IgD-negative memory B cell (primary cell): ENCODE data around the gene DGKD. TPM values are rescaled to one million over a fixed set of nuclear protein-coding genes. Genes with fewer than 3 reads are reported as not detected.
A peak's percentile ranks its signal among the peaks of the same experiment; 100 is the strongest.

Source experiments
- H3K27ac Mint-ChIP-seq, 3 donors: one replicate each; pipeline ENCODE4 v1.8.0; 2020 to 2022; ENCODE audit warnings: mild to moderate bottlenecking in 3 of 3, mixed read lengths in 3 of 3, moderate library complexity in 1 of 3
- H3K27me3 Mint-ChIP-seq: one replicate; pipeline ENCODE4 v1.8.0; 2021; ENCODE audit warnings: mixed read lengths
- H3K36me3 Mint-ChIP-seq: one replicate; pipeline ENCODE4 v1.8.0; 2020; ENCODE audit warnings: mild to moderate bottlenecking, mixed read lengths
- H3K4me1 Mint-ChIP-seq, 3 donors: one replicate each; pipeline ENCODE4 v1.8.0; 2020 to 2022; ENCODE audit warnings: mixed read lengths in 3 of 3, mild to moderate bottlenecking in 1 of 3
- H3K4me3 Mint-ChIP-seq, 4 donors: one replicate each; pipeline ENCODE4 v1.8.0; 2020 to 2022; ENCODE audit warnings: mild to moderate bottlenecking in 4 of 4, mixed read lengths in 4 of 4, moderate library complexity in 3 of 4
- H3K9me3 Mint-ChIP-seq, 3 donors: one replicate each; pipeline ENCODE4 v1.8.0; 2020 to 2021; ENCODE audit warnings: mixed read lengths in 3 of 3, mild to moderate bottlenecking in 1 of 3
- polyA plus RNA-seq: library from polyadenylated mRNA; unstranded; fragments of 300-500 nt; fragmentation: Illumina TruSeq; gene quantifications from one replicate; pipeline ENCODE4 v1.2.3, GENCODE V29; 2021

DGKD gene
- polyA plus RNA-seq, 1 donor from 2014 or later, result 44.9 TPM

DNA sequence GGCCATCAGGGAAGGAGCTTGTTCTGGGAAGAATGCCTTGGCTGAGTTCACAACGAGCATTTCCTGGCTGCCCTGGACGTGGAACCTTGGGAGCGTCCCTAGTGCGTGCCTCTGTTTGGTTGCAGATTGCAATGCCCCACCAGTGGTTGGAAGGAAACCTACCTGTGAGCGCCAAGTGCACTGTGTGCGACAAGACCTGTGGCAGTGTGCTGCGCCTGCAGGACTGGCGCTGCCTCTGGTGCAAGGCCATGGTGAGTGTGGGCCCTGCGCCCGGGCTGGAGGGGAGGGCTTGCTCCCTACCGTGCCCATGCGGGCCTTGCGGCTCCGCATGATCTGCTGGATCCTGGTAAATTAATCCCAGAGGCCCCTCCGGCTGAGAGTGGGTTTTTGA is 81.9 kb downstream of the DGKD start:
- no peaks in the 10 kb centered on the region for H3K9me3 Mint-ChIP-seq
- H3K27ac Mint-ChIP-seq, result no peak overlapping the region
- peaks cover 7% of the 10 kb centered on the region for H3K36me3 Mint-ChIP-seq
- H3K4me3 Mint-ChIP-seq, result no peak overlapping the region
- H3K27me3 Mint-ChIP-seq, result no peaks in the 10 kb centered on the region
- peaks cover 19 to 27% (median 26%) of the 10 kb centered on the region in 3 donors for H3K4me1 Mint-ChIP-seq

DNA sequence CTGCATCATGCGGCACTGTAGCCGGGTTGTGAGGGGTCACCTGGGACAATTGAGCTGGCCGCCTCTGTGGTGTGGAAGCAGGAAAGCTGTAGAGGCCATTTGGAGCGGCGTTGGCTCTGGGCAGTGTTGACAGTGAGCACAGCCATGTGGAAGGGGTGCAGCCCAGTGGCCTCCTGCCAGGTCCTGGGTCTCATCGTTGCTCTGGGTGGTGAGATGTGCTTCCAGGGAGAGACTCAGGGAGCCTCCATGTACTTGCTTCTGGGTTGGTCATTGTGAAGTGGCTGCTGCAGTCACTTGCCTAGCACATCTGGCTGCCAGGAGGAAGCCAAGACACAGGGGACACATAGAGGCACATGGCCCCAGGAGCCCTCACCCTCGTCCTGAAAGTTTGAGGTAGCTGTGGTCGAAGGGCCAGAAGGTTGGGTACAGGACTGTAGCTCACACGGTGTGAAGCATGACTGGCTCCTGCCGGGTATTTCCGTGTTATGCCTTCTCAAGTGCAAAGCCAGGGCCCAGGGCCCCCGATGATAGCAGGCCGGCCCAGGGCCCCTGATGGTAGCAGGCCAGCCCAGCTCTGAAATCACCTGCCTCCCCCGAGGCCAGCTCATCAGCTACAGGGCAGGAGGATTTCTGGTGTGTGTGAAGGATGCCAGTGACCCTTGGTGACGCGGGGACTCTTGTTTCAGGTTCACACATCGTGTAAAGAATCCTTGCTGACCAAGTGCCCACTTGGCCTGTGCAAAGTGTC is 82.6 kb downstream of the DGKD start:
- H3K27ac Mint-ChIP-seq, result no peak overlapping the region
- no peaks in the 10 kb centered on the region for H3K27me3 Mint-ChIP-seq
- peak overlapping the region in 1 of 4 donors; percentile 65 for H3K4me3 Mint-ChIP-seq
- peaks cover 4% of the 10 kb centered on the region for H3K36me3 Mint-ChIP-seq
- no peaks in the 10 kb centered on the region for H3K9me3 Mint-ChIP-seq
- peaks cover 17 to 29% (median 26%) of the 10 kb centered on the region in 3 donors for H3K4me1 Mint-ChIP-seq

DNA sequence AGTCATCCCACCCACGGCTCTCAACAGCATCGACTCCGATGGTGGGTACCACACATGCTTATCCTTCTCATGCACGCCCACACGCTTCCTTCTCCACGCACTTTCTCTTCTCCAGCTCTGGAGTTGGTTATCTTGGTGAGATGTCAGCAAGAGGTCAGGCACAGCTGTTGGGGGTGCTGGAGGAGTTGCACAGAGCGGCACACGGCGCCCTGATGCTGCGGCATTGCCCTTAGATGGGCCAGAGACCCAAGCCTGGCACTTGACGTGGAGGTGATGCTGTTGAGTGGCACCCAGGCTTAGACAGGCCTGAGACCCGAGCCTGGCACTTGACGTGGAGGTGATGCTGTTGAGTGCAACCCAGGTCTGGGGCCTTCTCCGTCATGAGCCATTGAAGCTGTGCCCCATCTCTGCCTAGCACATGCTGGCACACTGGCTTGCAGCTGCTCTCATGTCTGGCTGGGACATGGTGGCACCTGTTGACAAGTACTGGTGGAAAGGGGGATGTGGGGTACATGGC is 83.2 kb downstream of the DGKD start:
- no peaks in the 10 kb centered on the region for H3K9me3 Mint-ChIP-seq
- H3K27me3 Mint-ChIP-seq, result no peaks in the 10 kb centered on the region
- H3K36me3 Mint-ChIP-seq, result peaks cover 4% of the 10 kb centered on the region
- H3K4me1 Mint-ChIP-seq, result peaks cover 17 to 31% (median 26%) of the 10 kb centered on the region in 3 donors
- H3K27ac Mint-ChIP-seq, result peak overlapping the region in 1 of 3 donors; percentile 16
- H3K4me3 Mint-ChIP-seq, result no peak overlapping the region

DNA sequence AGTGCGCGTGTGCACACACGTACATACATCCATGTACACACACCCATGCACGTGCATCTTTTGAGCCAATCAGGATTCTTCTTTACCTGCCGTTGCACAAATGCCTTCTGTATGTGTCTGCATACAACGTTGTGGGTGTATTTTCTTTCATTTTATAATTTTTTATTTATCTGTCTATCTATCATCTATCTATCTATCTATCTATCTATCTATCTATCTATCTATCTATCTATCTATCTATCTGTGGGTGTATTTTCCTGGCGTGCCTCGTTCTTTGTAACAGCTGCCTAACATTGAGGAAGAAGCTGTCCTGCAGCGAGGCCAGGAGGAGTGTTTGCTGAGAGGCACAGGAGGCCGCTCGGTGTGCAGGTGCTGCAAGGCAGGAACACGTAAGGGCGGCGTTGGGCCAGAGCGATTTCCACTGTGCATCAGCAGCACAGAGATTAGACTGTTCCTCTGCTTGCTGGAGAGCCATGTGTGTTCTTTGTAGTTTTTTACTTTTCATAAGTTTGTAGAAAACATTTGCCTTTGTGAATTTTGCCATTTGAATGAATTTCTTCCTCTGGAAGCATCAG is 84.4 kb downstream of the DGKD start:
- Mint-ChIP-seq H3K9me3 (no peaks in the 10 kb centered on the region), H3K4me1 (peaks cover 14 to 31% (median 24%) of the 10 kb centered on the region in 3 donors), H3K27ac (no peak overlapping the region), H3K27me3 (no peaks in the 10 kb centered on the region), H3K36me3 (peaks cover 2% of the 10 kb centered on the region), H3K4me3 (no peak overlapping the region)

DNA sequence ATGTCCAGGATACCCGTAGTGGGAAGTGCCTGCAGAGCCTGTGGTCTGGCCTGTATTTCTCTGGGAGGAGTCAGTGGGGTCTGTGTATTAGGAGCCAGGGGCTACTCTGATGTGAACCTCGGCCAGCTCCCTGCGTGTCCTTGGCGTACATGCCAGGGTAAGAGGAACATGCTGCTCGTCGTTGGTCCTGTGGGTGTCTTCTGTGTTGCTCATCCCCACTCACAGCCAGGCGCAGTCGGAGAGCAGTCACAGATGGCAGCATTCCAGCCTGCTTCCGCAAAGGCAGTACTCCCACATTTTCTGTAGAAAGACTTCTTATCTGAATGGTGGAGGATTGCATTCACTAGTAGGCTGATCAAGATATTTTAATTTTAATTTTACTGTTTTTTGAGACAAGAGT is 84.9 kb downstream of the DGKD start:
- Mint-ChIP-seq H3K36me3 (peaks cover 2% of the 10 kb centered on the region), H3K27me3 (no peaks in the 10 kb centered on the region), H3K27ac (peak overlapping the region in 1 of 3 donors; percentile 59), H3K4me3 (no peak overlapping the region), H3K9me3 (no peaks in the 10 kb centered on the region), H3K4me1 (peaks cover 14 to 29% (median 22%) of the 10 kb centered on the region in 3 donors)

DNA sequence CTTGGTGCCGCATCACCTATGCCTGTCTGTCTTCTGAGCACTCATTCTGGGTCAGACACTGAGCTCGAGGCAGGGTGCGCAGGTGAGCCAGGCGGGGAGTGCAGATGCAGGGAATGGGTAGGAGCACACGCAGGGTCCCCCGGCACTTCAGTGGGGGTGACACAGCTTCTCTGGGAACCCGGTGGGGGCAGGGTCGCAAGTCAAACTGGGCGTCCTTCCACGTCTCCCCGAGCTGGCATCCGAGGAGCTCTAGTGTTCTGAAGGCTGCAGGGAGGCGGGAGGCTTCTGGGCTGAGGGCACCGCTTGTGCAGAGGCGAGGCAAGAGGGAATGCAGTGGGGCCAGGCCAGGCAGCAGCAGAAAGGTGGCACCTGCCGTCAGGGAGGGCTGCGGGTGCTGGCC is 86.0 kb downstream of the DGKD start:
- H3K36me3 Mint-ChIP-seq, result peaks cover 2% of the 10 kb centered on the region
- no peaks in the 10 kb centered on the region for H3K27me3 Mint-ChIP-seq
- H3K4me3 Mint-ChIP-seq, result peak overlapping the region in 1 of 4 donors; percentile 79
- H3K9me3 Mint-ChIP-seq, result no peaks in the 10 kb centered on the region
- peaks cover 6 to 19% (median 11%) of the 10 kb centered on the region in 3 donors for H3K4me1 Mint-ChIP-seq
- peak overlapping the region in 1 of 3 donors; percentile 97 for H3K27ac Mint-ChIP-seq

DNA sequence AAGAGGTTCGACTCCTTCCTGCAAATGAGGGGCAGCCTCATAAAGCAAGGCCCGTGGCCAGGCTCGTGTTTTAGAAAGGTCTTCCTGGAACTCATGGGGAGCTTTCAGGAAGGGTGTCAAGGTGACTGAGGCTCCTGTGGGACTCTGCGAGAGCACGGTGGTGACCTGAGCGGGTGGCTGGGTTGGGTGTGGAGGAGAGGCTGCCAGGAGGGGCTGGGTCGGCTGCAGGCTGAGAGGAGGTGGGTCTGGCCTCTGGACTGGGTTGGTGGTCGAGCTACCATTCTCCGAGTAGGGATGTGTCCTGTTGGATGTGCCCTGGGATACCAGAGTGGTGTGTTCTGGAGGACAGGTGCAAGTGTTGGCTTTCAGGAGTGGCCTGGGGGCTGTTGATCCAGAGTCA is 86.4 kb downstream of the DGKD start:
- peaks cover 6 to 19% (median 8%) of the 10 kb centered on the region in 3 donors for H3K4me1 Mint-ChIP-seq

DNA sequence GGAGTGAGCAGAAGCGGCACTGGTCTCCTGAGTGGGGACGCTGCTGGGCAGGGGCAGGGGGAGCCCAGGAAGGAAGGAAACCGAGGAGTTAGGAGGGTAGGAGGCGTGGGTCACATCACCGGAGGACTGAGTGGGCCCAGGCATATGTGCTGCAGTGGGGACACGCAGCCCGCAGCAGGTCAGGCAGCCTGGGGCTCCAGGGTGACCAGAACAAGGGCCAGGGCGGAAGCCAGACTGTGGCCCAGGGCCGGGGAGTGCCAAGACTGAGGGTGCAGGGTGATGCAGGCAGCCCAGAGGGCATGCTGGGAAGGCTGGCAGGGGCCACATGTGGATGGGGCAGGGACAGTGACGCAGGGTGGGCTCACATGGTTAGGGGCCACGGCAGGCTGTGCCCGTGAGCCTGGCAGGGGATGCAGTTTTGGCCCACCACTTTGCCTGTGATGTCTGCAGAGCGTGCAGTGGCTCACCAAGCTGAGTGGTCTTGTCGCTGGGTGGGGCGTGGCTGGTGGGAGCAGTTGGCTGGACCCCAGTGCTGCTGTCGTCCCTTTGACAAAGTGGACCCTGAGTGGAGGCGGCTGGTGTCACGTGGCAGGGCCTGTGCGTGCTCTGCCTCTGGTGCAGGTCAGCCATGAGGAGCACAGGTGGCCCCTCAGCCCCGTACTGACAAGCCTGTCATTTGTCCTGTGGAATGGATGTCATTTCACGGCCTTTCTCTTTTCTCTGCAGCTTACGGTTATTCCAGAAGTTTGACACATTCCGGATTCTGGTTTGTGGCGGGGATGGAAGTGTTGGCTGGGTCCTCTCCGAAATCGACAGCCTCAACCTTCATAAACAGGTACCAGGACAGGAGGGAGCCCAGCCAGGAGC is 87.1 kb downstream of the DGKD start:
- H3K27ac Mint-ChIP-seq, result peak overlapping the region in 1 of 3 donors; percentile 50
- no peak overlapping the region for H3K4me3 Mint-ChIP-seq
- H3K4me1 Mint-ChIP-seq, result peaks cover 6 to 19% (median 8%) of the 10 kb centered on the region in 3 donors
- no peaks in the 10 kb centered on the region for H3K27me3 Mint-ChIP-seq
- no peaks in the 10 kb centered on the region for H3K9me3 Mint-ChIP-seq
- peaks cover 2% of the 10 kb centered on the region for H3K36me3 Mint-ChIP-seq

More for the DNA sequence above, 86.4 kb downstream of the DGKD start:
- H3K27ac Mint-ChIP-seq, result no peak overlapping the region
- H3K4me3 Mint-ChIP-seq, result peak overlapping the region in 1 of 4 donors; percentile 79
- H3K36me3 Mint-ChIP-seq, result peaks cover 2% of the 10 kb centered on the region
- no peaks in the 10 kb centered on the region for H3K27me3 Mint-ChIP-seq
- H3K9me3 Mint-ChIP-seq, result no peaks in the 10 kb centered on the region

DNA sequence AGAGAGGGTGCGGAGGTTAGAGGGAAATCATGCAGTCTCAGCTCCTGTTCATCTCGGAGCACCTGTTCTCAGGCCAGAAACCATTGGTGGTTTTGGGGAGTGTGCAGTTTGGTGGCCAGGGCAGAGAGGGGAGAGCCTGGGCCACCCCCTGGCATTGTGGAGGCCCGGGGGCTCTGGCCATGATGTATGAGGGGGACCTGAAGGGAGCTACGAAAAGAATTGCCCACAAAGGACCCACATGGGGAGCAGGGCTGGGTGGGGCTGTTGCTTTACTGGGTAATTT is 87.7 kb downstream of the DGKD start:
- peaks cover 2% of the 10 kb centered on the region for H3K36me3 Mint-ChIP-seq

DNA sequence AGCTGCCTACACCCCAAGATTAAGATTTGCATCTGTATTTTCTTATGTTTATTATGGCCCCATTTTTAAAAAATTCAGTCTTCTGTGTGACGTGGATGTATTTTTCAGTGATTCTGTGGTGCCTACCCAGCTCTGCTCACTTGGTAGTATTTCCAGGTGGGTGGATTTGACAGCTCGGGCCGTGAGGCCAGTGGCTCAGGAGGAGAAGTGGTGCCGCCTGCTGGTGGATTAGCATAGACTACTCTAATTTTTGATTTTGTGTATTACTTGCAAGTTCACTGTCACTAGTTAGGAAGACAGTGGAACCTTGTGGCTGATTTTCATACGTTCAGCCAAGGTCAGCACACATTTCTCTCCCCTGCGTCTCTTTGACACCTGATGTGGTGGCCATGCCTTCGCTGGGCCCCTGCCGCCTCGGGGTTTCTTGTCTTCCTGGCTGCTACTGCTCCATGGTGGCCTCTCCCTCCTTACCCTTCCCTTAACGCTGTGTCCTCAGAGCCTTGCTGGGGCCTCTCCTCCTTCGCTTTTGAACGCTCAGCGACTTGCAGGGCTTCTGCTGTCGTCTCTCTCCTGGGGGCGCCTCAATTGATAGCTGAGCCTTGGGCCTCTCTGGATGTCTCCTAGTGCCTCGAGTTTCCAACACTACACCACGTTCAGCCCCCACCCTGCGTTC is 89.4 kb downstream of the DGKD start:
- H3K27me3 Mint-ChIP-seq, result no peaks in the 10 kb centered on the region
- H3K4me3 Mint-ChIP-seq, result peak overlapping the region in 1 of 4 donors; percentile 33
- H3K36me3 Mint-ChIP-seq, result peaks cover 2% of the 10 kb centered on the region
- H3K9me3 Mint-ChIP-seq, result no peaks in the 10 kb centered on the region
- peak overlapping the region; percentile 9 to 92 (median 71) for H3K27ac Mint-ChIP-seq
- H3K4me1 Mint-ChIP-seq, result peaks cover 6 to 17% (median 8%) of the 10 kb centered on the region in 3 donors

More for the DNA sequence above, 87.7 kb downstream of the DGKD start:
- peaks cover 6 to 17% (median 8%) of the 10 kb centered on the region in 3 donors for H3K4me1 Mint-ChIP-seq
- no peaks in the 10 kb centered on the region for H3K27me3 Mint-ChIP-seq
- peak overlapping the region in 1 of 4 donors; percentile 12 for H3K4me3 Mint-ChIP-seq
- no peaks in the 10 kb centered on the region for H3K9me3 Mint-ChIP-seq
- peak overlapping the region in 1 of 3 donors; percentile 50 for H3K27ac Mint-ChIP-seq

DNA sequence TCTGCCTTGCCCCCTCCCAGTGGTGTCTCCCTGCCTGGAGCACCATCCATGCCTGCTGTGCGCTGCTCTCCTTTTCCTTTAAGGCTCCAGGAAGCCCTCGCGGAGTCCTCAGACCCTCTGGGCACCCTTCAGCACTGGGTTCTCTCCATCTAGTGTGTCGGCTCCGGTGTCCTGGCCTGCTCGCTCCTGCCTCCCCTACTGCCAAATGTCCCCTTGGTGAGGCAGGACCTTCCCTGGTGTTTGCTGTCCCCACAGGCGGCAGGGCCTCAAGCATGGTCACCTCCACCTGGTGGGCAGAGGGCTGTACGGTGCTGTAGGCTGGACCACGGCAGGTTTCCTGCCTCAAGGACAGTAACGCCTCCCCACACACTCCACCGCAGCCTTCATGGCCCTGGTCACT is 90.2 kb downstream of the DGKD start:
- Mint-ChIP-seq H3K27me3 (no peaks in the 10 kb centered on the region), H3K9me3 (no peaks in the 10 kb centered on the region), H3K36me3 (peaks cover 2% of the 10 kb centered on the region), H3K4me3 (no peak overlapping the region), H3K4me1 (peaks cover 6 to 17% (median 8%) of the 10 kb centered on the region in 3 donors), H3K27ac (no peak overlapping the region)

DNA sequence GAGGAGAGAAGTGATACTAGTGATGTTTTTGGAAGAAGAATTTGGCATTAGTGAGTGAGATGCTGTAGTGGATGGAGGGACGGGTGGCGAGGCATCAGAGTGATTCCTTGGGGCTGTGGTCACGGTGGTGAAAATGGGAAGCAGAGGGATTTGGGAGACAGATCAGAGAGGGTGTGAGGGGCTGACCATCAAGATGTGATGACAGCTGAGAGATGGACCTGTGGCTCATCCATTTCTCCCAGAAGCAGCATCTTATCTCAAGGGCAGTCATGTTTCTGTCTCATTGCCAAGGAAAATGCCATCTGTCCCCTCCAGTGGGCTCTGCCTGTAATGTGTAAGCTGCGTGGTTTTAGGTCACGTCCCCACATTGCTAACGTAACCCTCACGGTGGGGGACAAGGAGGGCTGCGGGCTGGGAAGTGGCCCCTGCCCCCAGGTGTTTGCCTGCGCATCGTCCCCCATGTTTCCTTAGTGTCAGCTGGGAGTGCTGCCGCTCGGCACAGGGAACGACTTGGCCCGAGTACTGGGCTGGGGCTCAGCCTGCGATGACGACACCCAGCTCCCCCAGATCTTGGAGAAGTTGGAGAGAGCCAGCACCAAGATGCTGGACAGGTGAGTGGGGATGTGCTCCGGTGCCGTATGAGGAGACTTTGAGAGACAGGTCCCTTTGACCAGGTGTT is 91.0 kb downstream of the DGKD start:
- no peaks in the 10 kb centered on the region for H3K9me3 Mint-ChIP-seq
- H3K36me3 Mint-ChIP-seq, result peaks cover 2% of the 10 kb centered on the region
- no peak overlapping the region for H3K4me3 Mint-ChIP-seq
- H3K27ac Mint-ChIP-seq, result peak overlapping the region in 1 of 3 donors; percentile 71
- no peaks in the 10 kb centered on the region for H3K27me3 Mint-ChIP-seq
- peaks cover 6 to 14% (median 8%) of the 10 kb centered on the region in 3 donors for H3K4me1 Mint-ChIP-seq

DNA sequence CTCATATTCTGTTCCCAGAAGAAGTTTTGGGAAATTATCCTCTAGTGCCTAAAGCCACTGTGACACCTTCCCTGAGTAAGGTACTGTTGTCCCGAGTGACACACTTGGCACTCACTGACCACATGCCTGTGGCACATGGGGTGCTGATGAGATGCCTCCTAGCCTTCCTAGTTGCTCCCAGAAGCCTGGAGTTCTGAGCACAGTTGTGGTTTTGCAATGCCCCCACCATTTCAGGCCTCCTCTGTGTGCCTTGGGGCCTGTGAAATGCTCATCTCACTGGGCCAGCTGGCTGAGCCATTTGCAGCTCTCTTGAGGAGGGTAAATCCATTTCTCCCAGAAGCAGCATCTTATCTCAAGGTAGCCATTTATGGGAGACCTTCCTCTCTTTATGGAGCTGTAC is 91.8 kb downstream of the DGKD start:
- Mint-ChIP-seq H3K4me1 (peaks cover 4 to 12% (median 8%) of the 10 kb centered on the region in 3 donors), H3K4me3 (no peak overlapping the region), H3K27me3 (no peaks in the 10 kb centered on the region), H3K36me3 (peaks cover 2% of the 10 kb centered on the region), H3K9me3 (no peaks in the 10 kb centered on the region), H3K27ac (peak overlapping the region in 1 of 3 donors; percentile 71)
